Testis (tissue), 3 donors: ENCODE data around the gene C6orf120. TPM values are rescaled to one million over a fixed set of nuclear protein-coding genes. Genes with fewer than 3 reads are reported as not detected.

Source experiments
- DNase-seq: peaks from one replicate; pipeline ENCODE4 v3.0.0-alpha.2; 2019
- H3K27ac ChIP-seq, 2 donors: fragments of 200-600 bp; sonication (generic); one replicate each; pipeline ENCODE4 v1.5.1; 2019
- H3K27me3 ChIP-seq: fragments of 200-600 bp; sonication (generic); one replicate; pipeline ENCODE4 v1.5.1; 2019
- H3K36me3 ChIP-seq: fragments of 200-600 bp; sonication (generic); one replicate; pipeline ENCODE4 v1.5.1; 2017; ENCODE audit warnings: low read depth; ENCODE audit errors: missing control alignments
- H3K4me1 ChIP-seq: fragments of 200-600 bp; sonication (generic); one replicate; pipeline ENCODE4 v1.5.1; 2019
- H3K4me3 ChIP-seq, 2 donors: fragments of 200-600 bp; sonication (generic); one replicate each; pipeline ENCODE4 v1.5.1; 2017 to 2019
- H3K9me3 ChIP-seq: fragments of 200-600 bp; sonication (generic); one replicate; pipeline ENCODE4 v1.5.1; 2017
- POLR2A ChIP-seq: fragments of 450-650 bp; IDR thresholded peaks from one replicate; pipeline ENCODE4 v1.6.1; 2017; ENCODE audit warnings: antibody characterized with exemption, mild to moderate bottlenecking, moderate library complexity
- WGBS, 2 donors: methylation state at CpG; one replicate each; pipeline ENCODE4 v1.1.5; 2018; 5-methylcytosine and 5-hydroxymethylcytosine counted together
- intact Hi-C: fragments of 100-400 bp; cut with DNase I; formaldehyde crosslinking; loops from one replicate; pipeline ENCODE4 v1.15.1; 2023; ENCODE audit warnings: low total_unique reads
- polyA plus RNA-seq: library from polyadenylated mRNA; stranded (reverse); fragments of 350-450 nt; fragmentation: Illumina TruSeq; extraction: RNeasy Lipid Tissue Mini Kit (QIAGEN cat#74804); gene quantifications from one replicate; pipeline ENCODE4 v1.2.3, GENCODE V29; 2014; ENCODE audit warnings: low read depth, low replicate concordance; ENCODE audit not compliant: insufficient read depth
- total RNA-seq, 2 donors: library from RNA; depleted of rRNA; stranded (reverse); fragments of >200 nt; gene quantifications; one replicate each; pipeline ENCODE4 v1.2.3, GENCODE V29; 2016
- TF ChIP-seq, protein P1 (sequence below), 3 experiments: fragments of 450-650 bp in 2 of 3; fragments of 200-600 bp in 1 of 3; sonication (generic) in 1 of 3; IDR thresholded peaks; one replicate each; pipeline ENCODE4 v1.5.1; 2016 to 2019; ENCODE audit warnings: antibody characterized with exemption in 3 of 3, mild to moderate bottlenecking in 2 of 3, moderate library complexity in 1 of 3

The C6orf120 gene
- total and polyA plus RNA-seq, 3 donors from 2014 or later, result 16.9 to 29.9 (median 24.0) TPM

DNA sequence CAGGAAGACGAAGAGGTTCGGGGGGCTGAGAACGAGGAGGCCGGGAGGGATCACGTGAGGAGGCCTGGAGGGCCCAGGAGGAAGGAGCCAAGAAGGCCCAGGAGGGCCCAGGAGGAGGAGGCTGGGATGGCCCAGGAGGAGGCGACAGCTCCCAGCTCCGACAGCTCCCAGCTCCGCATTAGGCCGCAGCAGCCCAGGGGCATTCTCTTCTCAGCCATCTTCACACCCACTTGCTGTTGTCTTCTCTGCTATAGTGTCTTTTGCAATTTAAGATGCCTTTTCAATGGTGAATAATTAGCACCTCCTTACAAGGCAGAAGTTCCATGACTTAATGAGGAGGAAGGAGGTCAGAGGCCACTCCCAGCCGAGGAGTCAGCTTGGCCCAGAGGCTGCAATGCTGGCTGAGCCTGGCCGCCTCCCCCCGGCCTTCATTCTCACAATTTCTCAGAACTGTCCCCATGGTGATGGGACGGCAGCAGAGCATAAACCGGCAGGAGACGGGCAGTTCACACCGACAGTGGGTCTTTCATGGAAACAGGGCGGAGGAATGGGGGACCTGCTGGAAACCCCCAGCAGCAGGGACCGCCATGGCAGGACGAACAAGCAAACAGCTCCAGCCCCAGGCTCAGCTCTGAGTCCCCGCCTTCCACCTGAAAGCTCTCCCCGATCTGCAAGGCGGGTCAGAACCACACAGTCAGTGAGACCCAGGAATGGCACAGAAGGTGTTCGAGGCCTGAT, 45.2 kb upstream of the C6orf120 start:
- Histone ChIP-seq H3K27me3 (no peaks in the 10 kb centered on the region), H3K4me1 (peaks cover 4% of the 10 kb centered on the region), H3K27ac (no peak overlapping the region), H3K4me3 (no peak overlapping the region), H3K9me3 (no peaks in the 10 kb centered on the region), H3K36me3 (no peaks in the 10 kb centered on the region)
- no peak for TF ChIP-seq POLR2A
- TF ChIP-seq, protein P1, sequence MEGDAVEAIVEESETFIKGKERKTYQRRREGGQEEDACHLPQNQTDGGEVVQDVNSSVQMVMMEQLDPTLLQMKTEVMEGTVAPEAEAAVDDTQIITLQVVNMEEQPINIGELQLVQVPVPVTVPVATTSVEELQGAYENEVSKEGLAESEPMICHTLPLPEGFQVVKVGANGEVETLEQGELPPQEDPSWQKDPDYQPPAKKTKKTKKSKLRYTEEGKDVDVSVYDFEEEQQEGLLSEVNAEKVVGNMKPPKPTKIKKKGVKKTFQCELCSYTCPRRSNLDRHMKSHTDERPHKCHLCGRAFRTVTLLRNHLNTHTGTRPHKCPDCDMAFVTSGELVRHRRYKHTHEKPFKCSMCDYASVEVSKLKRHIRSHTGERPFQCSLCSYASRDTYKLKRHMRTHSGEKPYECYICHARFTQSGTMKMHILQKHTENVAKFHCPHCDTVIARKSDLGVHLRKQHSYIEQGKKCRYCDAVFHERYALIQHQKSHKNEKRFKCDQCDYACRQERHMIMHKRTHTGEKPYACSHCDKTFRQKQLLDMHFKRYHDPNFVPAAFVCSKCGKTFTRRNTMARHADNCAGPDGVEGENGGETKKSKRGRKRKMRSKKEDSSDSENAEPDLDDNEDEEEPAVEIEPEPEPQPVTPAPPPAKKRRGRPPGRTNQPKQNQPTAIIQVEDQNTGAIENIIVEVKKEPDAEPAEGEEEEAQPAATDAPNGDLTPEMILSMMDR (IDR thresholded peaks at IDR 0.05), result no peak
- 90 to 92% methylated on average over 23 of the region's 23 CpGs for WGBS, 2 donors
- no peak for DNase-seq
- intact Hi-C loops, result no loop called here

DNA sequence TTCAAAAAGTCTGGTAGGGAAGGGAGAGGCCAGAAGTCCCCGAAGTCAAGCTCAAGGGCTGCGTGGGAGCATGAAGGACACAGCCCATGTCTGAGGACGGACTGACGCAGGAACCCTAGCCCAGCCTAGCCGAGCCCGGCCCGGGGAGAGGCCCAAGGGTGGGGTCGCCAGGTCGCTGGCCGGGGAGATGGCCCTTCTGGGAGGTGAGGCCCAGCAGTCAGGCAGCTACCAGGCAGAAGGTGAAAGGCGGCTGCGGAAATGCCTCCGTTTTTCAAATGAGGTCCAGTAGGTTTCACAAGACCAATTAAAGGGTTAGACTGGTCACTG, 44.7 kb upstream of the C6orf120 start:
- no peak for DNase-seq
- Histone ChIP-seq H3K27ac (no peak overlapping the region), H3K4me1 (peaks cover 4% of the 10 kb centered on the region), H3K36me3 (no peaks in the 10 kb centered on the region), H3K9me3 (no peaks in the 10 kb centered on the region), H3K4me3 (no peak overlapping the region), H3K27me3 (no peaks in the 10 kb centered on the region)
- TF ChIP-seq, protein P1 (IDR thresholded peaks at IDR 0.05), result no peak
- TF ChIP-seq POLR2A, result no peak
- 82 to 92% methylated on average over 13 of the region's 13 CpGs for WGBS, 2 donors
- intact Hi-C loops, result no loop called here

DNA sequence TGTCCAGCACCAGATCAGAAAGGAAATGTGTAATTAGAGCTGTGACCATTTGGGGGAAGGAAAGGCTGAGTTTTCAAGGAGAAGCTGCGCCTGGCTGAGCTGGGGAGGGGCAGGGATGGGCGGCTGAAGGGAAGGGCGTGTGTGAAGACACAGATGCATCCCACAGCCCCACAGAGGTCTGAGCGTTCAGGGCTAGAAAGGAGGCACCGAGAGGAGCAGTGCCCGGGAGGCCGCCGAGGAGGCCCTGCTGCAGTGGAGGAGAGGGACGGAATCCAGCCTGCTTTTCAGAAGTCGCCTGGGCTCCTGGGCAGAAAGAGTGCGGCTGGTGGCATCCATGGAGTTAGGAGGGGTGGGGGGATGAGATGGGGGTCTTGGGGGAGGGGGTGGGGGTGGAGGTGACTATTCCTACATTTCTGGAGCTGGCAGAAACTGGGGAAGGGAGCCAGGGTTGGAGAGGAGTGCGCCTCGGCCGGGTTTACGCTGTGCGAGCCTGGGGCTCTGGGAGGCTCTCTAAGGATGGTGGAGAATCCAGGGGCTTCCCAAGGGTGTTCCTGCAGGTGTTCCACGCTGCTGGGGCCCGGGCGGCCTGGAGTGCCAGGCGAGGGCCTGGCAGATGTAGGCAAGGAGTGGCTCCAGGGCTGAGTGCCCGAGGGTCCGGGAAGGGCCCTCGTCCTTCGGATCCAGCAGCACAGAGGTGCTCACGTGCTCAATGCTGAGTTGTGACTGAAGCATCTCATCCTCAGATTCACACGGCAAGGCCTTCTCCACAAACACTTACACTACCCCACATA, 41.9 kb upstream of the C6orf120 start:
- H3K4me1 ChIP-seq, result no peaks in the 10 kb centered on the region
- no peak for DNase-seq

DNA sequence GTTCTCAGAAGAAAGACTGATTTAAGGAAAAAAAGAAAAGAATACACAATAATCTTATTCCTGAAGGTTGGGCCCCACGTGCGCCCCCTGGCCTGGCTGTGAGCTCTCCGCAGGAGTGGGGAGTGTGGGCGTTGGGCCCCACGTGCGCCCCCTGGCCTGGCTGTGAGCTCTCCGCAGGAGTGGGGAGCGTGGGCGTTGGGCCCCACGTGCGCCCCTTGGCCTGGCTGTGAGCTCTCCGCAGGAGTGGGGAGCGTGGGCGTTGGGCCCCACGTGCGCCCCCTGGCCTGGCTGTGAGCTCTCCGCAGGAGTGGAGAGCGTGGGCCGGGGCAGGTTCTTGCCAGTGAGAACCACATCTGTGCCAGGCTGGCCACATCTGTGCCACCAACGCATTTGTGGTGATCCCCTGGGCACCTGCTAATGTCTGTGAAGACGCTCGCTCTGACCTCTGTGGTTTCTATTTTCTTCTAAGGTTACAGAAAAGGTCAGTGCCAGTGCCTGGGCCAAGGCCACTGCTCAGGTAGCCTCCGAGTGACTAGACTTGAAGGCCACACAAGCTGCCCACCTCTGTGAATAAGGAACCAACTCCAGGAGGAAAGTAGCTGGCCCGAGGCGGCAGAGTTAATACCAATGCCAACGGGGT, 41.1 kb upstream of the C6orf120 start:
- no peaks in the 10 kb centered on the region for H3K4me1 ChIP-seq

More for the DNA sequence above, 41.9 kb upstream of the C6orf120 start:
- intact Hi-C loops, result no loop called here
- no peaks in the 10 kb centered on the region for H3K27me3 ChIP-seq
- WGBS, 2 donors, result 91 to 96% methylated on average over 11 to 26 of the region's 26 CpGs
- H3K4me3 ChIP-seq, result no peak overlapping the region
- no peak for TF ChIP-seq POLR2A
- TF ChIP-seq, protein P1 (IDR thresholded peaks at IDR 0.05), result no peak
- no peaks in the 10 kb centered on the region for H3K9me3 ChIP-seq
- H3K27ac ChIP-seq, result no peak overlapping the region
- H3K36me3 ChIP-seq, result no peaks in the 10 kb centered on the region

More for the DNA sequence above, 41.1 kb upstream of the C6orf120 start:
- intact Hi-C loops, result no loop called here
- Histone ChIP-seq H3K4me3 (no peak overlapping the region), H3K27ac (no peak overlapping the region), H3K36me3 (no peaks in the 10 kb centered on the region), H3K9me3 (no peaks in the 10 kb centered on the region), H3K27me3 (no peaks in the 10 kb centered on the region)
- WGBS, 2 donors, result 94 to 96% methylated on average over 5 to 26 of the region's 26 CpGs
- no peak for DNase-seq
- TF ChIP-seq, protein P1 (IDR thresholded peaks at IDR 0.05), result no peak
- TF ChIP-seq POLR2A, result no peak
